SH-SY5Y (cell line): Measurements from ENCODE around the gene AP2B1.

ENCODE experiments used
- GATA2 ChIP-seq: IDR thresholded peaks from 2 replicates; pipeline ENCODE4 v1.6.1; 2011; ENCODE audit warnings: mild to moderate bottlenecking, low read depth, low read length
- GATA3 ChIP-seq: IDR thresholded peaks from 2 replicates; pipeline ENCODE4 v1.6.1; 2011; ENCODE audit warnings: low read depth, mild to moderate bottlenecking, low read length, moderate library complexity

GRCh38 chr17:35749560-35750412 lies 162.7 kb downstream of the AP2B1 start:
- TF ChIP-seq GATA2 = no peak
- TF ChIP-seq GATA3 = no peak
